ENCODE results near the gene SPATA18.

The SPATA18 gene

DNA sequence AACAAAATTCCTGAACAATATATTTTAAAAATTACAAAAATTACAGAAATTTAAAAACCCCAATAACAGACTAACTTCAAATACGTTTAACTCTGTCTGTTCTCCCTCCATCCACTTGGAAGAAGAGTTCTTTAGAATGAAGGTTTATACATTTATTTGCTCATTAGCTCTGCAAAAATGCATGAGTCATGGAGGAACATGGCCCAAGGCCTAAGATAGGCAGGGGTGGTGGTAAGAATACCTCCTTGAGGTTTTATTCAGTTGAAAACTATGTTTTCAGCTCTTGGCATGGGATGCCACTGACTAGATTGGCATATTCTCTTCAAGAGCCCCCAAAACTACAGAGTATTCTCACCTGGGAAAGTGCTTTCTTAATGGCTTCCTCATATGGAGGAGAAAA lies 22.1 kb upstream of the SPATA18 start:
- Histone ChIP-seq H3K23ac (ENCODE audit: low read depth, low read length, poor library complexity) (no peak overlapping the region), H2AK5ac (ENCODE audit: low read depth, low read length) (no peak overlapping the region), H3K27ac (replicated peaks; ENCODE audit: low read length) (no peak overlapping the region), H3K9ac (ENCODE audit: low read depth, low read length, poor library complexity) (no peak overlapping the region), H2BK5ac (ENCODE audit: low read length) (no peak overlapping the region), H2AFZ (ENCODE audit: low read length) (no peak overlapping the region), H3K4me2 (ENCODE audit: insufficient read depth, low read length, poor library complexity, severe bottlenecking) (no peak overlapping the region), H2BK12ac (ENCODE audit: low read length) (no peak overlapping the region), H3K79me1 (ENCODE audit: low read depth, low read length) (peaks cover 3% of the 10 kb centered on the region), H4K8ac (ENCODE audit: low read depth, low read length) (no peak overlapping the region), H4K91ac (ENCODE audit: low read depth, low read length, poor library complexity) (no peak overlapping the region), H3K9me3 (replicated peaks in 1 of 2; ENCODE audit: control insufficient read depth in 2 of 2, insufficient read depth in 1 of 2, low read depth in 1 of 2, low read length in 2 of 2) (peaks cover 2 to 4% of the 10 kb centered on the region in 2 donors), H2BK15ac (ENCODE audit: low read length) (no peak overlapping the region), H3K36me3 (replicated peaks in 1 of 2; ENCODE audit: control insufficient read depth in 2 of 2, insufficient read depth in 2 of 2, low read length in 2 of 2) (peaks cover 20 to 94% of the 10 kb centered on the region in 2 donors), H3K4ac (ENCODE audit: low read length) (no peak overlapping the region), H3K14ac (ENCODE audit: low read length) (no peak overlapping the region), H3K18ac (ENCODE audit: low read length) (no peak overlapping the region), H3K4me3 (ENCODE audit: low read length in 2 of 2) (no peak overlapping the region), H2BK120ac (ENCODE audit: low read depth, low read length) (no peak overlapping the region), H3K27me3 (ENCODE audit: control insufficient read depth in 3 of 3, insufficient read depth in 3 of 3, low read depth in 1 of 3, low read length in 3 of 3) (no peaks in the 10 kb centered on the region), H3K4me1 (ENCODE audit: control insufficient read depth in 2 of 2, insufficient read depth in 1 of 2, low read depth in 1 of 2, low read length in 2 of 2) (no peaks in the 10 kb centered on the region)
- no CpG with 5 or more reads among the region's 1 CpG for WGBS, 2 donors (ENCODE audit: extremely low coverage in 2 of 2, insufficient read length in 2 of 2, insufficient replicate concordance in 1 of 2)
- DNase-seq (ENCODE audit: low spot score), result no peak

DNA sequence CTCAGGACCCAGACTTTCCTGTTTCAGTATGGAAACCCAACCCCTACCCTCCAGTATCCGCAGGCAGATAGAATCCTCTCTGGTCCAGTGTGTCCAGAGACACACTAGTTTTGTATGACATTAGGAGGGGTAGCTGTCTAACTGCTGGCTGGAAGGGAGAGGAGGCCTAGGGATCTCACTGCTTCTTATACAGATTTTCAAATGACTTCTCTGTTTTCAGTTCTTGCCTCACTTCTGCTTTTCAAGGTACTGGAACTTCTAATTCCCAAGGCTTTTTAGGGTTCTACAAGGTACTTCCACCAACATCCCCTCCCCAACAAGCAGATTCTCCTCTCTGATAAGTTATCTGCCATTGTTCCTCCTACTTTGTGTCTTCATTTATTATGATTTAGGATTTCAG lies 19.1 kb upstream of the SPATA18 start:
- DNase-seq (ENCODE audit: low spot score), result no peak

DNA sequence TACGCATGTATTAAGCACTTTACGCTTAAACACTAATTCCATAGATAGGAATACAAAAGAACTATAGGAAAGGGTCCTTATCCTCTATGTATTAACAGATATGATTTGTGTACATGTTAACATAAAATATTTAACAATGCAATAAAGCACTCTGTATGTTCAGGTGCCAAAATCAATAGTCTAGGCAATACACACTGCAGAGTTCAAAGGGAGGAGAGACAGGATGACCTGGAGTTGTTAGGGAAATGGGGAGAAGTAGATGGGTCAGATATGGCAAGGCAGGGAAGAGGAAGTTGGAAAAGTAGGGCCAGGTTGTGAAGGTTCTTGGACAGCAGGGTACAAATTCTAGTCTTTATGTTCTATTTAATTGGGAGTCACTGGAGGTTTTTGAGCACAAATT lies 15.9 kb upstream of the SPATA18 start:
- Histone ChIP-seq H3K9me3 (replicated peaks in 1 of 2; ENCODE audit: control insufficient read depth in 2 of 2, insufficient read depth in 1 of 2, low read depth in 1 of 2, low read length in 2 of 2) (peaks cover 0 to 3% of the 10 kb centered on the region in 2 donors), H2BK120ac (ENCODE audit: low read depth, low read length) (no peak overlapping the region), H3K9ac (ENCODE audit: low read depth, low read length, poor library complexity) (no peak overlapping the region), H3K23ac (ENCODE audit: low read depth, low read length, poor library complexity) (no peak overlapping the region), H3K14ac (ENCODE audit: low read length) (no peak overlapping the region), H3K4me1 (ENCODE audit: control insufficient read depth in 2 of 2, insufficient read depth in 1 of 2, low read depth in 1 of 2, low read length in 2 of 2) (peaks cover 8 to 9% of the 10 kb centered on the region in 2 donors), H3K27me3 (ENCODE audit: control insufficient read depth in 3 of 3, insufficient read depth in 3 of 3, low read depth in 1 of 3, low read length in 3 of 3) (peaks cover 0 to 8% (median 0%) of the 10 kb centered on the region in 3 experiments), H3K27ac (replicated peaks; ENCODE audit: low read length) (no peak overlapping the region), H3K18ac (ENCODE audit: low read length) (no peak overlapping the region), H4K91ac (ENCODE audit: low read depth, low read length, poor library complexity) (no peak overlapping the region), H2AK5ac (ENCODE audit: low read depth, low read length) (no peak overlapping the region), H2BK5ac (ENCODE audit: low read length) (no peak overlapping the region), H3K36me3 (replicated peaks in 1 of 2; ENCODE audit: control insufficient read depth in 2 of 2, insufficient read depth in 2 of 2, low read length in 2 of 2) (peaks cover 10 to 55% of the 10 kb centered on the region in 2 donors), H3K79me1 (ENCODE audit: low read depth, low read length) (peaks cover 3% of the 10 kb centered on the region), H3K4ac (ENCODE audit: low read length) (no peak overlapping the region), H3K4me2 (ENCODE audit: insufficient read depth, low read length, poor library complexity, severe bottlenecking) (no peak overlapping the region), H2AFZ (ENCODE audit: low read length) (no peak overlapping the region), H4K8ac (ENCODE audit: low read depth, low read length) (no peak overlapping the region), H2BK15ac (ENCODE audit: low read length) (no peak overlapping the region), H3K4me3 (ENCODE audit: low read length in 2 of 2) (no peak overlapping the region), H2BK12ac (ENCODE audit: low read length) (no peak overlapping the region)
- no peak for DNase-seq (ENCODE audit: low spot score)
- no CpG with 5 or more reads among the region's 2 CpGs for WGBS, 2 donors (ENCODE audit: extremely low coverage in 2 of 2, insufficient read length in 2 of 2, insufficient replicate concordance in 1 of 2)

More for the DNA sequence above, 19.1 kb upstream of the SPATA18 start:
- no peak overlapping the region for H3K23ac ChIP-seq (ENCODE audit: low read depth, low read length, poor library complexity)
- no CpG with 5 or more reads among the region's 1 CpG for WGBS, 2 donors (ENCODE audit: extremely low coverage in 2 of 2, insufficient read length in 2 of 2, insufficient replicate concordance in 1 of 2)
- no peaks in the 10 kb centered on the region for H3K27me3 ChIP-seq (ENCODE audit: control insufficient read depth in 3 of 3, insufficient read depth in 3 of 3, low read depth in 1 of 3, low read length in 3 of 3)
- peaks cover 17 to 86% of the 10 kb centered on the region in 2 donors for H3K36me3 ChIP-seq (replicated peaks in 1 of 2; ENCODE audit: control insufficient read depth in 2 of 2, insufficient read depth in 2 of 2, low read length in 2 of 2)
- no peak overlapping the region for H3K4me3 ChIP-seq (ENCODE audit: low read length in 2 of 2)
- H2BK12ac ChIP-seq (ENCODE audit: low read length), result no peak overlapping the region
- H4K91ac ChIP-seq (ENCODE audit: low read depth, low read length, poor library complexity), result no peak overlapping the region
- H3K14ac ChIP-seq (ENCODE audit: low read length), result no peak overlapping the region
- no peak overlapping the region for H3K4ac ChIP-seq (ENCODE audit: low read length)
- no peak overlapping the region for H4K8ac ChIP-seq (ENCODE audit: low read depth, low read length)
- H3K27ac ChIP-seq (replicated peaks; ENCODE audit: low read length), result no peak overlapping the region
- H2BK120ac ChIP-seq (ENCODE audit: low read depth, low read length), result no peak overlapping the region
- H2BK5ac ChIP-seq (ENCODE audit: low read length), result no peak overlapping the region
- H2BK15ac ChIP-seq (ENCODE audit: low read length), result no peak overlapping the region
- H3K4me2 ChIP-seq (ENCODE audit: insufficient read depth, low read length, poor library complexity, severe bottlenecking), result no peak overlapping the region
- H3K9ac ChIP-seq (ENCODE audit: low read depth, low read length, poor library complexity), result no peak overlapping the region
- H3K9me3 ChIP-seq (replicated peaks in 1 of 2; ENCODE audit: control insufficient read depth in 2 of 2, insufficient read depth in 1 of 2, low read depth in 1 of 2, low read length in 2 of 2), result peaks cover 2 to 7% of the 10 kb centered on the region in 2 donors
- peaks cover 3% of the 10 kb centered on the region for H3K79me1 ChIP-seq (ENCODE audit: low read depth, low read length)
- peaks cover 3 to 7% of the 10 kb centered on the region in 2 donors for H3K4me1 ChIP-seq (ENCODE audit: control insufficient read depth in 2 of 2, insufficient read depth in 1 of 2, low read depth in 1 of 2, low read length in 2 of 2)
- H2AFZ ChIP-seq (ENCODE audit: low read length), result no peak overlapping the region
- no peak overlapping the region for H3K18ac ChIP-seq (ENCODE audit: low read length)
- H2AK5ac ChIP-seq (ENCODE audit: low read depth, low read length), result no peak overlapping the region

DNA sequence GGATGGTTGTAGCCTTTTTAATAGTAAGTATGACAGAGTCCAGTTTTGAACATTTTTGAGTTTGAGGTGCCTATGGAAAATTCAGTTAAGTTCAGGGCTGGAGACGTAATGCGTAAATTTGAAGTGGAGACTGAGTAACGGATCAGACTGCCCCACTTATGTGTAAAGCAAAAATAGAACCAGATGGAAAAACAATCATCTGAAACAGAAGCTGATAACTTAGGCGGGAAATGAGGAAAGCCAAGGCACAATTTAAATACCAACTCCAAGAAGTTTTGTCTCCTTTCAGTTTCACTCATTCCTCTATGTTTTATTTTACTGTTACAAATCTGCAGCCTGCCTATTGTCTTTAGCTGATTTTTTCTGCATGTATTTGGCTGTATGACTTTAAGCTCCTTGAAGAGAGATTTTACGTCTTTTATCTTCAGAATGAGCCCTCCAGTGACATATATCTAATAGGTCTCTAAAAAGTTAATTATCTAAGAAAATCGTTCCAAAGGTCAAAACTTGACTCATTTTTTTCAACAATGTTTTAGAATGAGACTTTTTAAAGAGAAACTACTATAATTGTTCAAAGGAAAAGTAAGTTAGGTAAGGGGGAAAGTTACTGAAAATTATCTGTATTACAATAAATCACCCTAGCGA lies 14.1 kb upstream of the SPATA18 start:
- H3K4me2 ChIP-seq (ENCODE audit: insufficient read depth, low read length, poor library complexity, severe bottlenecking), result peak overlapping the region; percentile 51
- H4K91ac ChIP-seq (ENCODE audit: low read depth, low read length, poor library complexity), result no peak overlapping the region
- no peak overlapping the region for H2BK15ac ChIP-seq (ENCODE audit: low read length)
- H3K4me3 ChIP-seq (ENCODE audit: low read length in 2 of 2), result peak overlapping the region in 1 of 2 donors; percentile 70
- peaks cover 4 to 37% of the 10 kb centered on the region in 2 donors for H3K36me3 ChIP-seq (replicated peaks in 1 of 2; ENCODE audit: control insufficient read depth in 2 of 2, insufficient read depth in 2 of 2, low read length in 2 of 2)
- H2BK5ac ChIP-seq (ENCODE audit: low read length), result no peak overlapping the region
- no peak for DNase-seq (ENCODE audit: low spot score)
- no peak overlapping the region for H2BK120ac ChIP-seq (ENCODE audit: low read depth, low read length)
- no peak overlapping the region for H3K9ac ChIP-seq (ENCODE audit: low read depth, low read length, poor library complexity)
- peaks cover under 1% of the 10 kb centered on the region for H3K79me1 ChIP-seq (ENCODE audit: low read depth, low read length)
- H2AFZ ChIP-seq (ENCODE audit: low read length), result peak overlapping the region; percentile 100
- H3K23ac ChIP-seq (ENCODE audit: low read depth, low read length, poor library complexity), result no peak overlapping the region
- H3K4ac ChIP-seq (ENCODE audit: low read length), result no peak overlapping the region
- WGBS, 2 donors (ENCODE audit: extremely low coverage in 2 of 2, insufficient read length in 2 of 2, insufficient replicate concordance in 1 of 2), result no CpG with 5 or more reads among the region's 7 CpGs
- no peak overlapping the region for H2BK12ac ChIP-seq (ENCODE audit: low read length)
- H3K27ac ChIP-seq (replicated peaks; ENCODE audit: low read length), result no peak overlapping the region
- no peak overlapping the region for H3K14ac ChIP-seq (ENCODE audit: low read length)
- H4K8ac ChIP-seq (ENCODE audit: low read depth, low read length), result no peak overlapping the region
- H3K9me3 ChIP-seq (replicated peaks in 1 of 2; ENCODE audit: control insufficient read depth in 2 of 2, insufficient read depth in 1 of 2, low read depth in 1 of 2, low read length in 2 of 2), result peaks cover 0 to 3% of the 10 kb centered on the region in 2 donors
- no peak overlapping the region for H3K18ac ChIP-seq (ENCODE audit: low read length)
- H3K4me1 ChIP-seq (ENCODE audit: control insufficient read depth in 2 of 2, insufficient read depth in 1 of 2, low read depth in 1 of 2, low read length in 2 of 2), result peaks cover 8 to 9% of the 10 kb centered on the region in 2 donors
- H2AK5ac ChIP-seq (ENCODE audit: low read depth, low read length), result no peak overlapping the region
- peaks cover 0 to 25% (median 0%) of the 10 kb centered on the region in 3 experiments for H3K27me3 ChIP-seq (ENCODE audit: control insufficient read depth in 3 of 3, insufficient read depth in 3 of 3, low read depth in 1 of 3, low read length in 3 of 3)

Data from neuronal stem cell (in vitro differentiated cells).